ENCODE results near the gene ACACA.

The ACACA gene

GRCh38 chr17:37246085-37246484, 160.6 kb downstream of the ACACA start:
- no peak overlapping the region for H3K4me3 ChIP-seq (ENCODE audit: low read depth, low read length)

- no peak overlapping the region for H3K4me3 ChIP-seq (ENCODE audit: low read depth, low read length)
Observed at GRCh38 chr17:37240381-37240780, 166.3 kb downstream of the ACACA start.

GRCh38 chr17:37239690-37240334, 166.8 kb downstream of the ACACA start:
- H3K4me3 ChIP-seq (ENCODE audit: low read depth, low read length): no peak overlapping the region

- H3K4me3 ChIP-seq (ENCODE audit: low read depth, low read length): no peak overlapping the region
Observed at GRCh38 chr17:37234106-37234505, 172.5 kb downstream of the ACACA start.

GRCh38 chr17:37233036-37233435, 173.6 kb downstream of the ACACA start:
- no peak overlapping the region for H3K4me3 ChIP-seq (ENCODE audit: low read depth, low read length)

- H3K4me3 ChIP-seq (ENCODE audit: low read depth, low read length): no peak overlapping the region
Observed at GRCh38 chr17:37231887-37232286, 174.7 kb downstream of the ACACA start.

GRCh38 chr17:37230633-37231032, 176.0 kb downstream of the ACACA start:
- H3K4me3 ChIP-seq (ENCODE audit: low read depth, low read length): no peak overlapping the region

- no peak overlapping the region for H3K4me3 ChIP-seq (ENCODE audit: low read depth, low read length)
Observed at GRCh38 chr17:37225465-37225864, 181.2 kb downstream of the ACACA start.

GRCh38 chr17:37221865-37222264, 184.8 kb downstream of the ACACA start:
- no peak overlapping the region for H3K4me3 ChIP-seq (ENCODE audit: low read depth, low read length)

- H3K4me3 ChIP-seq (ENCODE audit: low read depth, low read length): no peak overlapping the region
Observed at GRCh38 chr17:37220607-37220953, 186.1 kb downstream of the ACACA start.

GRCh38 chr17:37219876-37220606, 186.6 kb downstream of the ACACA start:
- H3K4me3 ChIP-seq (ENCODE audit: low read depth, low read length): no peak overlapping the region

- H3K4me3 ChIP-seq (ENCODE audit: low read depth, low read length): no peak overlapping the region
Observed at GRCh38 chr17:37218849-37219248, 187.8 kb downstream of the ACACA start.

- H3K4me3 ChIP-seq (ENCODE audit: low read depth, low read length): no peak overlapping the region
Observed at GRCh38 chr17:37214416-37214815, 192.2 kb downstream of the ACACA start.

GRCh38 chr17:37213927-37214326, 192.7 kb downstream of the ACACA start:
- H3K4me3 ChIP-seq (ENCODE audit: low read depth, low read length): no peak overlapping the region

GRCh38 chr17:37212179-37212578, 194.5 kb downstream of the ACACA start:
- H3K4me3 ChIP-seq (ENCODE audit: low read depth, low read length): no peak overlapping the region

- no peak overlapping the region for H3K4me3 ChIP-seq (ENCODE audit: low read depth, low read length)
Observed at GRCh38 chr17:37211136-37211535, 195.5 kb downstream of the ACACA start.

GRCh38 chr17:37207103-37207502, 199.5 kb downstream of the ACACA start:
- no peak overlapping the region for H3K4me3 ChIP-seq (ENCODE audit: low read depth, low read length)

- H3K4me3 ChIP-seq (ENCODE audit: low read depth, low read length): no peak overlapping the region
Observed at GRCh38 chr17:37206299-37206698, 200.3 kb downstream of the ACACA start.

GRCh38 chr17:37200497-37200896, 206.1 kb downstream of the ACACA start:
- H3K4me3 ChIP-seq (ENCODE audit: low read depth, low read length): no peak overlapping the region

GRCh38 chr17:37197336-37197735, 209.3 kb downstream of the ACACA start:
- no peak overlapping the region for H3K4me3 ChIP-seq (ENCODE audit: low read depth, low read length)

- no peak overlapping the region for H3K4me3 ChIP-seq (ENCODE audit: low read depth, low read length)
Observed at GRCh38 chr17:37194208-37194607, 212.4 kb downstream of the ACACA start.

GRCh38 chr17:37191219-37191618, 215.4 kb downstream of the ACACA start:
- no peak overlapping the region for H3K4me3 ChIP-seq (ENCODE audit: low read depth, low read length)

- no peak overlapping the region for H3K4me3 ChIP-seq (ENCODE audit: low read depth, low read length)
Observed at GRCh38 chr17:37190493-37190892, 216.1 kb downstream of the ACACA start.
